Suprapubic skin (tissue), 3 donors: Measurements from ENCODE around the gene PPP1CB.

Source experiments
- CTCF ChIP-seq, 2 donors: fragments of 200-600 bp in 1 of 2; fragments of 450-650 bp in 1 of 2; sonication (generic) in 1 of 2; IDR thresholded peaks; one replicate each; pipeline ENCODE4 v1.5.1; 2016 to 2019; ENCODE audit warnings: antibody characterized with exemption in 2 of 2, mild to moderate bottlenecking in 1 of 2, moderate library complexity in 1 of 2
- POLR2A ChIP-seq, 2 donors: fragments of 450-650 bp; IDR thresholded peaks; one replicate each; pipeline ENCODE4 v1.6.1; 2017; ENCODE audit warnings: antibody characterized with exemption in 2 of 2, mild to moderate bottlenecking in 2 of 2, moderate library complexity in 2 of 2

GRCh38 chr2:28809927-28810326 is 58.3 kb downstream of the PPP1CB start:
- TF ChIP-seq CTCF (IDR thresholded peaks at IDR 0.05) (no peak), POLR2A (IDR thresholded peaks at IDR 0.05) (no peak)
